HCT116 (cell line): ENCODE measurements around the gene EVA1A. TPM values are rescaled to one million over a fixed set of nuclear protein-coding genes. Genes with fewer than 3 reads are reported as not detected.

ENCODE experiments used
- ATAC-seq: fragments of 200-7000 bp; cut with Tn5 transposase; 2 replicates; pipeline ENCODE4 v1.9.1; 2020; ENCODE audit warnings: mild to moderate bottlenecking, moderate library complexity
- BruUV-seq: library from RNA; stranded (reverse); fragments of 400-500 nt; replicated peaks from 2 replicates; lab custom pipeline; 2021; lab: Mats Ljungman, UMichigan
- CTCF ChIA-PET: fragments of 300-600 bp; sonication (Branson Sonifier 250); formaldehyde crosslinking; loops from one replicate; lab custom pipeline; 2021; ENCODE audit warnings: antibody characterized with exemption; lab: Charles Lee
- POLR2A ChIA-PET: fragments of 300-600, 350-600 bp; sonication (Branson Sonifier 250); formaldehyde crosslinking; loops from one replicate; lab custom pipeline; 2021; ENCODE audit warnings: antibody characterized with exemption; lab: Charles Lee
- RAD21 ChIA-PET, 2 experiments: fragments of 300-600 bp; sonication (Branson Sonifier 250); formaldehyde crosslinking; loops; one replicate each; lab custom pipeline; 2023; ENCODE audit warnings: low total read pairs in 2 of 2; ENCODE audit not compliant: uncharacterized antibody in 2 of 2, unreplicated experiment in 2 of 2, low non-redundant PET in 1 of 2; lab: Charles Lee
- DNase-seq: peaks from one replicate; pipeline ENCODE4 v3.0.0-alpha.2; 2010; ENCODE audit warnings: low read depth, low spot score
- H2AFZ ChIP-seq: fragments of 200-600 bp; shearing (Covaris generic), sonication (generic); 2 replicates; pipeline ENCODE4 v1.6.1; 2017; ENCODE audit warnings: low read depth, mixed run types, mixed read lengths, antibody characterized with exemption, low read length; ENCODE audit not compliant: poor library complexity, severe bottlenecking
- H3K27ac ChIP-seq: 2 replicates; pipeline ENCODE4 v1.5.1; 2012; ENCODE audit warnings: low read depth, low read length
- H3K27me3 ChIP-seq: fragments of 200-600 bp; sonication (generic); 2 replicates; pipeline ENCODE4 v1.6.1; 2016; ENCODE audit warnings: mixed run types, low read length, mixed read lengths; ENCODE audit not compliant: insufficient read depth
- H3K36me3 ChIP-seq, 2 experiments: fragments of 200-500 bp in 1 of 2; fragments of 200-600 bp in 1 of 2; sonication (Bioruptor generic) in 1 of 2; sonication (generic) in 1 of 2; 2 replicates each; pipeline versions ENCODE4 v1.5.1 to v1.6.1; 2014 to 2016; ENCODE audit warnings: low read length in 2 of 2, inconsistent platforms in 1 of 2, mixed read lengths in 1 of 2, mixed run types in 1 of 2; ENCODE audit not compliant: insufficient read depth in 2 of 2, control insufficient read depth in 1 of 2
- H3K4me1 ChIP-seq, 2 experiments: fragments of 200-600 bp in 1 of 2; sonication (generic) in 1 of 2; 2 replicates each; pipeline versions ENCODE4 v1.5.1 to v1.6.1; 2012 to 2017; ENCODE audit warnings: low read length in 2 of 2, inconsistent platforms in 1 of 2, mild to moderate bottlenecking in 1 of 2, mixed read lengths in 1 of 2, mixed run types in 1 of 2, moderate library complexity in 1 of 2; ENCODE audit not compliant: insufficient read depth in 2 of 2, control insufficient read depth in 1 of 2
- H3K4me2 ChIP-seq: fragments of 200-600 bp; sonication (generic); 2 replicates; pipeline ENCODE4 v1.6.1; 2017; ENCODE audit warnings: mixed run types, low read length, mixed read lengths
- H3K4me3 ChIP-seq, 2 experiments: fragments of 200-600 bp in 1 of 2; sonication (generic) in 1 of 2; replicated peaks in 1 of 2; 2 replicates each; pipeline ENCODE4 v1.5.1; 2011 to 2016; ENCODE audit warnings: low read length in 2 of 2, control low read depth in 1 of 2, low read depth in 1 of 2, mild to moderate bottlenecking in 1 of 2, mixed read lengths in 1 of 2, mixed run types in 1 of 2
- H3K79me2 ChIP-seq: fragments of 200-600 bp; sonication (generic); 2 replicates; pipeline ENCODE4 v1.6.1; 2017; ENCODE audit warnings: mild to moderate bottlenecking, mixed run types, low read length, moderate library complexity, mixed read lengths; ENCODE audit not compliant: insufficient read depth
- H3K9ac ChIP-seq: fragments of 200-600 bp; sonication (generic); 2 replicates; pipeline ENCODE4 v1.6.1; 2016; ENCODE audit warnings: low read length, mixed read lengths
- H3K9me2 ChIP-seq: fragments of 200-600 bp; sonication (generic), shearing (Covaris generic); 2 replicates; pipeline ENCODE4 v1.6.1; 2017; ENCODE audit warnings: mixed run types, mild to moderate bottlenecking, moderate library complexity; ENCODE audit not compliant: insufficient read depth
- H3K9me3 ChIP-seq, 2 experiments: fragments of 200-500 bp in 1 of 2; fragments of 200-600 bp in 1 of 2; sonication (Bioruptor generic) in 1 of 2; sonication (generic) in 1 of 2; 2 replicates each; pipeline ENCODE4 v1.6.1; 2014 to 2017; ENCODE audit warnings: low read length in 2 of 2, mixed read lengths in 2 of 2, inconsistent platforms in 1 of 2, low read depth in 1 of 2, mild to moderate bottlenecking in 1 of 2, mixed run types in 1 of 2, moderate library complexity in 1 of 2; ENCODE audit not compliant: control insufficient read depth in 1 of 2, insufficient read depth in 1 of 2
- H4K20me1 ChIP-seq: fragments of 200-600 bp; sonication (generic), shearing (Covaris generic); 2 replicates; pipeline ENCODE4 v1.6.1; 2017; ENCODE audit warnings: mixed run types, mild to moderate bottlenecking, moderate library complexity; ENCODE audit not compliant: insufficient read depth
- ATF3 ChIP-seq: IDR thresholded peaks from 2 replicates; pipeline ENCODE4 v1.6.1; 2012
- CEBPB ChIP-seq: IDR thresholded peaks from 2 replicates; pipeline ENCODE4 v1.6.1; 2012; ENCODE audit warnings: low read depth
- EGR1 ChIP-seq: IDR thresholded peaks from 2 replicates; pipeline ENCODE4 v1.6.1; 2012; ENCODE audit warnings: low read depth
- ELF1 ChIP-seq: IDR thresholded peaks from 2 replicates; pipeline ENCODE4 v1.6.1; 2012; ENCODE audit warnings: low read depth, borderline replicate concordance
- EZH2phosphoT487 ChIP-seq: fragments of 200-600 bp; IDR thresholded peaks from 2 replicates; pipeline ENCODE4 v1.6.1; 2018; ENCODE audit warnings: antibody characterized with exemption, borderline replicate concordance
- FOSL1 ChIP-seq: IDR thresholded peaks from 2 replicates; pipeline ENCODE4 v1.6.1; 2012; ENCODE audit warnings: low read depth
- POLR2A ChIP-seq: IDR thresholded peaks from 2 replicates; pipeline ENCODE4 v1.7.0; 2011; ENCODE audit warnings: borderline replicate concordance; ENCODE audit not compliant: insufficient read depth, insufficient read length; ENCODE audit errors: extremely low read depth
- RAD21 ChIP-seq: IDR thresholded peaks from 2 replicates; pipeline ENCODE4 v1.6.1; 2012; ENCODE audit warnings: low read depth, mild to moderate bottlenecking
- REST ChIP-seq: IDR thresholded peaks from 2 replicates; pipeline ENCODE4 v1.6.1; 2012; ENCODE audit warnings: low read depth
- SIN3A ChIP-seq: IDR thresholded peaks from 2 replicates; pipeline ENCODE4 v1.6.1; 2012; ENCODE audit warnings: low read depth
- SP1 ChIP-seq: IDR thresholded peaks from 2 replicates; pipeline ENCODE4 v1.6.1; 2012; ENCODE audit warnings: low read depth
- ZFX ChIP-seq: fragments of 450-650 bp; IDR thresholded peaks from 2 replicates; pipeline ENCODE4 v1.6.1; 2017
- ZNF274 ChIP-seq: fragments of 200-500 bp; sonication (Bioruptor generic); IDR thresholded peaks from 2 replicates; pipeline ENCODE4 v1.6.1; 2014; ENCODE audit warnings: mild to moderate bottlenecking, low read depth, low read length, inconsistent platforms
- intact Hi-C: fragments of 100-400 bp; cut with micrococcal nuclease; formaldehyde crosslinking; loops from 2 replicates; pipeline ENCODE4 v1.10.0; 2022
- total RNA-seq: library from RNA; stranded (reverse); gene quantifications from one replicate; pipeline ENCODE4 v1.2.1, GENCODE V29; 2021; ENCODE audit not compliant: unreplicated experiment
- TF ChIP-seq, protein P1 (sequence below): IDR thresholded peaks from 2 replicates; pipeline ENCODE4 v1.6.1; 2012

EVA1A gene
- total RNA-seq, 1 experiment from 2014 or later = 2.8 TPM

DNA sequence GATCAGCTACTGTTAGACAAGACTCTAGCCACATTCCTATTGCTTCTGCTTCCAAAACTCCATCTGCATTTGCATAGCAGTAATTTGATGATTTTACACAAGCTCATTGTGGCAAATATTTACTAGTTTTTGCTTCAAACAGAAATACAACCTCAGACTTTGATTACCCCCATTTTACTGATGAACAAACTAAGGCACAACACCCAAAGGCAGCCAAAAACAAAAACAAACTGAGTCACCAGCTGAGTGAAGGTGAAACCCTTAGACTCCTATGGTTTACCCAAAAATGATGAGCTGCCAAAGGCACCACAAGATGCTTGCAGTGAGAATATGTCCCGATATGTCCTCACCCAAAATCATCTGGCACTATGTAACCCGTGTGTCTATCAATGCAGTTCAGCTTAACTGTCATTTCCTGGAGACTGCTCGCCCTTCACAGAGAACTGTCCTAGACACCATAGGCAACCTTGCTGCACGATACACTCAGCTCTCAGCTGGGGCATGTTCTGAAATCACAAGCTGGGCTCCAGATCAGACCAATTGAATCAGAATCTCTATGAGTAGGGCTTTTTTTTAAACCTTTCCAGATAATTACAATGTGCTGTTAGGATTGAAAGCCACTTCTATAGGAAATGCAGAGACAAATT is 4.1 kb upstream of the EVA1A start (continued):
- TF ChIP-seq RAD21 (no peak), ZNF274 (no peak)

DNA sequence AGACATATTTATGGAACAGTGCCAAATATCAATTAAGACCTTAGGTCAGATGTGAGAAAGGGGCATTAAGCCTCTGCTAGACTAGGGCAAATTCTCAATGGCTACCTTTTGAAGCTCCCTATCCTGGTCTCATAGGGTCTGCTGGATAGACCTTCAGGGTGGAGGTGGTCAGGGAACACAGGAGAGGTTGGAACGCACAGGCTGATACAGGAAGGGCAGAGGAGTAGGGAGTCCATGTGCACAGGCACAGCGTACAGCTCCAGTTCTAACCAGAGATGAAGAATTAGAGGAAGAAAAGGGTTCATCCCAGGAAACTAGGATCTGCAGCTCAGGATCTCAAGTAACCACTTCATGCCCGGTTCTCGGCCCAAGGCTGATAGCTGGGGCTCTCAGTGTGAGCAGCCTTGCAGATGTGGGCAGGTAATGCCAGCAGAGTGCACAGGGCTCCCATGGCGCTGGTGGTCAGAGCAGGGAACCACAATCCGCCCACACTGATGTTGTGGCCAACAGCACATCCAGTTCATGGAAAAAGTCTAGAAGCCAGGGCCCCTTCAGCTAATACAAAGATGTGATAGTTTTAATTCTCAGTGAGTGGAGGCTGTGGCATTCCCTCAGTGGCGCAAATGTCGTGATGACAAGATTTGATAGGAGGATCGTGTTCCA is 3.4 kb upstream of the EVA1A start:
- BruUV-seq = no TSS peak
- H3K4me1 ChIP-seq = peaks cover 4 to 6% of the 10 kb centered on the region in 2 experiments; a peak in 2 of 4 replicates

More for the DNA sequence above, 3.4 kb upstream of the EVA1A start:
- Histone ChIP-seq H4K20me1 (no peaks in the 10 kb centered on the region), H3K9me2 (no peaks in the 10 kb centered on the region), H3K4me3 (no peak overlapping the region), H3K9me3 (no peaks in the 10 kb centered on the region), H2AFZ (no peak overlapping the region), H3K9ac (no peak overlapping the region), H3K27ac (no peak overlapping the region), H3K79me2 (no peaks in the 10 kb centered on the region), H3K27me3 (peaks cover 7% of the 10 kb centered on the region; the same call in 1 of the 2 replicates), H3K4me2 (no peak overlapping the region), H3K36me3 (no peaks in the 10 kb centered on the region)
- ChIA-PET CTCF (interaction anchor here (0.7 to 2.0 kb wide), 2 partner anchors 11 to 64 kb away, joined by 3 to 5 read pairs; no protein-coding TSS in a partner anchor), POLR2A (no interaction called here), RAD21 (no interaction called here)
- DNase-seq (no peak), ATAC-seq (no peak)
- TF ChIP-seq CEBPB (no peak), SIN3A (no peak), ZFX (no peak), POLR2A (no peak), RAD21 (no peak), EGR1 (no peak), ATF3 (no peak), REST (no peak), SP1 (no peak), EZH2phosphoT487 (no peak), FOSL1 (no peak), ELF1 (no peak)
- TF ChIP-seq, protein P1, sequence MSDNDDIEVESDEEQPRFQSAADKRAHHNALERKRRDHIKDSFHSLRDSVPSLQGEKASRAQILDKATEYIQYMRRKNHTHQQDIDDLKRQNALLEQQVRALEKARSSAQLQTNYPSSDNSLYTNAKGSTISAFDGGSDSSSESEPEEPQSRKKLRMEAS = no peak
- intact Hi-C loops = no loop called here
